T-cell (primary cell): ENCODE measurements around the gene HMGXB4. TPM values are rescaled to one million over a fixed set of nuclear protein-coding genes. Genes with fewer than 3 reads are reported as not detected.

Source experiments
- ATAC-seq, 4 experiments: fragments of 200-7000 bp in 3 of 4; fragments of 150-1000 bp in 1 of 4; cut with Tn5 transposase; replicated peaks in 1 of 4; 1 replicate in 3 of 4; 2 replicates in 1 of 4; pipeline ENCODE4 v1.10.0; 2021; ENCODE audit warnings: moderate library complexity in 3 of 4, mild to moderate bottlenecking in 2 of 4, moderate number of reproducible peaks in 1 of 4
- CTCF ChIA-PET, 2 donors: fragments of 300-600 bp; sonication (Branson Sonifier 250); formaldehyde crosslinking; loops; one replicate each; lab custom pipeline; 2022; ENCODE audit warnings: antibody characterized with exemption in 2 of 2; lab: Charles Lee
- POLR2A ChIA-PET, 2 donors: fragments of 300-600 bp; sonication (Branson Sonifier 250); formaldehyde crosslinking; loops; one replicate each; lab custom pipeline; 2022; ENCODE audit warnings: antibody characterized with exemption in 2 of 2; lab: Charles Lee
- DNase-seq, 35 experiments: peaks; one replicate each; pipeline versions ENCODE4 v3.0.0 to v3.0.0-alpha.2; 2013 to 2023
- H3K27ac ChIP-seq: one replicate; pipeline ENCODE4 v1.5.1; 2013; ENCODE audit warnings: low read length
- H3K27me3 ChIP-seq, 2 experiments: replicated peaks in 1 of 2; 1 replicate in 1 of 2; 2 replicates in 1 of 2; pipeline versions ENCODE4 v1.6.1 to v1.7.0; 2013; ENCODE audit warnings: low read length in 1 of 2, mixed read lengths in 1 of 2; ENCODE audit not compliant: control insufficient read depth in 2 of 2, insufficient read depth in 2 of 2; ENCODE audit errors: extremely low read depth in 1 of 2
- H3K36me3 ChIP-seq, 2 donors: 1 replicate in 1 of 2; 2 replicates in 1 of 2; pipeline versions ENCODE4 v1.6.1 to v1.7.0; 2013; ENCODE audit warnings: low read length in 1 of 2; ENCODE audit not compliant: control insufficient read depth in 2 of 2, insufficient read depth in 1 of 2; ENCODE audit errors: extremely low read depth in 1 of 2
- H3K4me1 ChIP-seq, 2 experiments: 1 replicate in 1 of 2; 2 replicates in 1 of 2; pipeline versions ENCODE4 v1.6.1 to v1.7.0; 2013; ENCODE audit warnings: low read length in 2 of 2, mixed read lengths in 1 of 2; ENCODE audit not compliant: insufficient read depth in 2 of 2, control insufficient read depth in 1 of 2; ENCODE audit errors: extremely low read depth in 1 of 2
- H3K4me3 ChIP-seq, 2 donors: 1 replicate in 1 of 2; 2 replicates in 1 of 2; pipeline versions ENCODE4 v1.5.1 to v1.7.0; 2013; ENCODE audit warnings: mild to moderate bottlenecking in 2 of 2, low read length in 1 of 2, moderate library complexity in 1 of 2; ENCODE audit not compliant: control insufficient read depth in 1 of 2; ENCODE audit errors: extremely low read depth in 1 of 2
- H3K9me3 ChIP-seq: 2 replicates; pipeline ENCODE4 v1.7.0; 2013
- H3K27ac Mint-ChIP-seq, 2 donors: one replicate each; pipeline ENCODE4 v1.8.0; 2020 to 2021; ENCODE audit warnings: mild to moderate bottlenecking in 2 of 2, mixed read lengths in 2 of 2
- H3K27me3 Mint-ChIP-seq, 2 donors: one replicate each; pipeline ENCODE4 v1.8.0; 2021 to 2022; ENCODE audit warnings: mixed read lengths in 2 of 2
- H3K36me3 Mint-ChIP-seq: one replicate; pipeline ENCODE4 v1.8.0; 2021; ENCODE audit warnings: mixed read lengths
- H3K4me1 Mint-ChIP-seq, 3 donors: one replicate each; pipeline ENCODE4 v1.8.0; 2020 to 2022; ENCODE audit warnings: mixed read lengths in 3 of 3, mild to moderate bottlenecking in 1 of 3
- H3K4me3 Mint-ChIP-seq, 3 donors: one replicate each; pipeline ENCODE4 v1.8.0; 2020 to 2022; ENCODE audit warnings: mild to moderate bottlenecking in 3 of 3, mixed read lengths in 3 of 3, moderate library complexity in 3 of 3
- H3K9me3 Mint-ChIP-seq, 3 donors: one replicate each; pipeline ENCODE4 v1.8.0; 2020 to 2022; ENCODE audit warnings: mixed read lengths in 3 of 3
- WGBS: methylation state at CpG from one replicate; pipeline ENCODE4 v1.1.5; 2013; ENCODE audit warnings: missing lambda C conversion rate; ENCODE audit not compliant: insufficient coverage; 5-methylcytosine and 5-hydroxymethylcytosine counted together
- total RNA-seq, 35 experiments: library from RNA in 6 of 35; stranded (reverse) in 6 of 35; fragments of 120-200 nt in 1 of 35; gene quantifications; one replicate each; pipeline versions ENCODE4 v1.2.1 to v1.2.4 and lab custom pipeline; 2013 to 2026

Gene HMGXB4
- total RNA-seq, 5 donors from 2014 or later (not counting 1 experiment from before 2014, with no cell fraction given), result 20.5 to 39.2 (median 21.1) TPM

DNA sequence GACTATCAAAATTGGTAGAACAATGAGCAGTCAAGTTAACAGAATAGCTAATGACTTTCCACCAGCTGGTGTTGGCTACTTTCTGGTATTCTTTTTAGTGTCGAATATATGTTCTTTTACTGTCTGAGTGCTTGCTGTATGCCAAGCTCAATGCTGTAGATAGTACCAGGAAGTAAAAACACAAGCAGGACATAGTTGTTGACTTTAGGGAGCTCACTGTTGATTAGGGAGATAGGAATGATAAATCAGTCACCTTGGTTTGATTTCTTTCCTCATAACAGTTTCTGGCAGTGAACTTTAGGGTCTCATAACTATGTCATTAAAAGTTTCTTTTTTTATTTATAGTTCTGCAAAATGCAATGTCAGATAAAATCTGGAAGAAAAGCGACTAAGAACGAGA lies 9.0 kb downstream of the HMGXB4 start:
- Mint-ChIP-seq H3K9me3 (no peaks in the 10 kb centered on the region), H3K27ac (no peak overlapping the region), H3K27me3 (no peaks in the 10 kb centered on the region), H3K4me1 (peaks cover 8 to 28% (median 12%) of the 10 kb centered on the region in 3 donors), H3K4me3 (no peak overlapping the region), H3K36me3 (peaks cover 51% of the 10 kb centered on the region)
- ChIA-PET POLR2A (interaction anchor here in 1 of 2 donors (0.5 kb wide), 1 partner anchor 12 kb away, joined by 5 read pairs; no protein-coding TSS in a partner anchor), CTCF (no interaction called here)
- DNase-seq (no peak), ATAC-seq (no peak)
- Histone ChIP-seq H3K4me1 (no peaks in the 10 kb centered on the region), H3K27ac (no peak overlapping the region), H3K4me3 (no peak overlapping the region), H3K9me3 (no peaks in the 10 kb centered on the region), H3K36me3 (peaks cover 10 to 64% of the 10 kb centered on the region in 2 donors), H3K27me3 (no peaks in the 10 kb centered on the region)
- 100% methylated on average over 1 of the region's 3 CpGs for WGBS

DNA sequence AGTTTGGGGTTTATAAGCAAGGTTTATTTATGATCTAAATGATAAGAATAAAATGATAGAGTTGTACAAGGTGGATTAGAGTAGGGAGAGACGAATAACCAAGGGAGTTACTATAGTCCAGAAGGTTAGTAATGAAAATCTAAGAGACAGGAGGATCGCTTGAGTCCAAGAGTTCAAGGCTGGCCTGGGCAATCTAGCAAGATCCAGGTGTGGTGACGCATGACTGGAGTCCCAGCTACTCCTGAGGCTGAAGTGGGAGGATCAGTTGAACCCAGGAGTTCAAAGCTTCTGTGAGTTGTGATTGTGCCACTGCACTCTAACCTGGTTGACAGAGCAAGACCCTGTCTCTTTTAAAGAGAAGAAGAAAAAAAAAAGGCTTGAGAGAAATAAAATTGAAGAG lies 12.3 kb downstream of the HMGXB4 start:
- peaks cover 51% of the 10 kb centered on the region for H3K36me3 Mint-ChIP-seq
- no peaks in the 10 kb centered on the region for H3K27me3 ChIP-seq
- no peak overlapping the region for H3K27ac Mint-ChIP-seq
- ChIA-PET CTCF (no interaction called here), POLR2A (no interaction called here)
- no peaks in the 10 kb centered on the region for H3K9me3 Mint-ChIP-seq
- H3K9me3 ChIP-seq, result no peaks in the 10 kb centered on the region
- no peak overlapping the region for H3K4me3 Mint-ChIP-seq
- no peak overlapping the region for H3K27ac ChIP-seq
- H3K4me1 Mint-ChIP-seq, result peaks cover 25 to 41% (median 28%) of the 10 kb centered on the region in 3 donors
- H3K4me3 ChIP-seq, result no peak overlapping the region
- peaks cover 6 to 9% of the 10 kb centered on the region in 2 experiments for H3K4me1 ChIP-seq
- peaks cover 7 to 54% of the 10 kb centered on the region in 2 donors for H3K36me3 ChIP-seq
- 94% methylated on average over 3 of the region's 3 CpGs for WGBS
- H3K27me3 Mint-ChIP-seq, result no peaks in the 10 kb centered on the region
- DNase-seq, result no peak
- ATAC-seq, result no peak

DNA sequence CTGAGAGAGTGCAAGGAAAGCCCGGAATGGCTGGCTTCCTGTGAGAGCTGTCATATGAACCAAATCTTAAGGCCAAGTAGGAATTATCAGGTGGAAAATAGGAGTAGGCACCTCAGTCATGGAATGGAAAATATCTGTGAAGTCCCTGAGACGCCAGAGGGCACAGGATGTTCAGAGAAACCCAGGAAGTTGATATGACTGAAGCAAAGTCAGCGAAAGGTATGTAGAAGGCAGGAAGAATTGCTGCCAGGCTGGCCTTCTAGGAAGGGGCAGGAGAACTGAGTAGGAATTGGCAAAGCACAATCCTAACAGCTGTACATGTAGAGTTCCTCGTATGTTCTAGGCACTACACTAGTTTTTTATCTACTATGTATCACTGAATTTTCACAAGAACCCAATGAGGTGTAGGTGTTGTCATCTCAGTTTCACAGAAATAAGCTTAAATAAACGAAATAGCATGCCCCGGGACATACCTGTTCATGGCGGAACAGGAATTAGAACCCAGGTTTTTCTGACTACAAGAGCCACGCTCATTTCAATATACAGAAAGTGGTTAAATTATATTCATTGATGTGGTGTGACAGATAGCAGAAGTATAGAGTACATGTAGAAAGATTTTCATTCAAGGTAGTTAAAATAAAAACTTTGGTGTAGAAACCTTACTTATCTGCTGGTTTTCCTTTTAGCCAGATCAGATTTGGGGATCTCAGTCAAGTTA lies 17.0 kb downstream of the HMGXB4 start:
- POLR2A ChIA-PET, result no interaction called here
- no peaks in the 10 kb centered on the region for H3K9me3 Mint-ChIP-seq

DNA sequence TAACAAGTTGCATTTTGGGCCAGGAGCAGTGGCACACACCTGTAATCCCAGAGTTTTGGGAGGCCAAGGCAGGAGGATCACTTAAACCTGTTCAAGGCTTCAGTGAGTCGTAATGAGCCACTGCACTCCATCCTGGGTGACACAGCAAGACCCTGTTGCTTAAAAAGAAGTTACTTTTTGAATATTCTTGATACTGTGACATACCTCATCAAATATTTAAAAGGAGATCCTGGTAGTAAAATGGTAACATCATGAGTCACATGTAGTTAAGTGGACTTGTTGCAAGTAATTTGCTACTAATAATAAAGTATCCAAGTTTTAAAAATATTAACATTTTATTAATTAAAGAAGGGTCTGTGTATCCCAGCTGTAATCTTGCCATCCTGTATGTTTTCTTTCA lies 18.3 kb downstream of the HMGXB4 start:
- DNase-seq (no peak), ATAC-seq (no peak)
- POLR2A ChIA-PET, result interaction anchor here in 1 of 2 donors (0.6 kb wide), 1 partner anchor 30 kb away, joined by 3 read pairs; no protein-coding TSS in a partner anchor
- H3K9me3 ChIP-seq, result no peaks in the 10 kb centered on the region
- H3K4me1 Mint-ChIP-seq, result peaks cover 26 to 34% (median 28%) of the 10 kb centered on the region in 3 donors
- H3K27me3 ChIP-seq, result no peaks in the 10 kb centered on the region
- H3K36me3 ChIP-seq, result peaks cover under 1 to 9% of the 10 kb centered on the region in 2 donors
- no peak overlapping the region for H3K4me3 ChIP-seq
- H3K27ac Mint-ChIP-seq, result no peak overlapping the region
- CTCF ChIA-PET, result interaction anchor here in 1 of 2 donors (0.6 kb wide), 1 partner anchor 63 kb away, joined by 3 read pairs; no protein-coding TSS in a partner anchor
- peaks cover 6 to 11% of the 10 kb centered on the region in 2 experiments for H3K4me1 ChIP-seq
- H3K27me3 Mint-ChIP-seq, result no peaks in the 10 kb centered on the region
- no peak overlapping the region for H3K27ac ChIP-seq
- H3K4me3 Mint-ChIP-seq, result no peak overlapping the region
- WGBS, result no CpG with 5 or more reads among the region's 1 CpG
- no peaks in the 10 kb centered on the region for H3K9me3 Mint-ChIP-seq
- peaks cover 39% of the 10 kb centered on the region for H3K36me3 Mint-ChIP-seq

More for the DNA sequence above, 17.0 kb downstream of the HMGXB4 start:
- H3K4me3 Mint-ChIP-seq, result no peak overlapping the region
- H3K4me1 Mint-ChIP-seq, result peaks cover 24 to 26% (median 25%) of the 10 kb centered on the region in 3 donors
- 55% methylated on average over 3 of the region's 8 CpGs for WGBS
- no peaks in the 10 kb centered on the region for H3K27me3 Mint-ChIP-seq
- peak overlapping the region; percentile 5 to 68 for H3K27ac Mint-ChIP-seq
- Histone ChIP-seq H3K4me3 (no peak overlapping the region), H3K4me1 (peaks cover 6 to 11% of the 10 kb centered on the region in 2 experiments), H3K9me3 (no peaks in the 10 kb centered on the region), H3K27me3 (no peaks in the 10 kb centered on the region), H3K36me3 (peaks cover 5 to 13% of the 10 kb centered on the region in 2 donors), H3K27ac (no peak overlapping the region)
- CTCF ChIA-PET, result no interaction called here
- peak in 2 of 4 experiments; percentile 36 to 49 for ATAC-seq
- DNase-seq, result peak in 1 of 35 experiments; percentile 16
- peaks cover 37% of the 10 kb centered on the region for H3K36me3 Mint-ChIP-seq

DNA sequence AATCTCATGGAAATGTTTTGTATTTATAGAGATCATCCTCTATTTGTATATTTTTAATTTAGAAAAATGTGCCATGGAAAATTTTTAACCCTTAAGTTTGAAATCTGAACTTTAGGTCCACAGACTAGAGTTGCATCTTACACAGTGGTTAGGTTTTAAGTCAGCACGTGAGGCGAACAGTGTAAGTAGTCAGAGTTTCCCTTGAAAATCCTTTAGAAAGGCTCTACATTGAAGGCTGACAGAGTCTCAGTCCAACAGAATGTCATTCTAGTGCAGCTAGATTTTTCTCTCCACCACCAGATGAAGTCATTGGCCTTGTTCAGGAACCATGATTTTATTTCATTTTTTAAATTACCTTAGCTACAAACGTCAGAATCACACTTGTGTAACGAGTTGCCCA lies 18.7 kb downstream of the HMGXB4 start:
- Mint-ChIP-seq H3K4me3 (no peak overlapping the region), H3K27me3 (no peaks in the 10 kb centered on the region), H3K36me3 (peaks cover 41% of the 10 kb centered on the region), H3K9me3 (no peaks in the 10 kb centered on the region), H3K27ac (no peak overlapping the region), H3K4me1 (peaks cover 26 to 37% (median 30%) of the 10 kb centered on the region in 3 donors)
- no peaks in the 10 kb centered on the region for H3K27me3 ChIP-seq
- peaks cover 0 to 9% of the 10 kb centered on the region in 2 donors for H3K36me3 ChIP-seq
- ChIA-PET CTCF (no interaction called here), POLR2A (no interaction called here)
- no peak overlapping the region for H3K27ac ChIP-seq
- no peak overlapping the region for H3K4me3 ChIP-seq
- DNase-seq (no peak), ATAC-seq (no peak)
- H3K4me1 ChIP-seq, result peaks cover 6 to 11% of the 10 kb centered on the region in 2 experiments
- H3K9me3 ChIP-seq, result no peaks in the 10 kb centered on the region
- no CpG with 5 or more reads among the region's 4 CpGs for WGBS

DNA sequence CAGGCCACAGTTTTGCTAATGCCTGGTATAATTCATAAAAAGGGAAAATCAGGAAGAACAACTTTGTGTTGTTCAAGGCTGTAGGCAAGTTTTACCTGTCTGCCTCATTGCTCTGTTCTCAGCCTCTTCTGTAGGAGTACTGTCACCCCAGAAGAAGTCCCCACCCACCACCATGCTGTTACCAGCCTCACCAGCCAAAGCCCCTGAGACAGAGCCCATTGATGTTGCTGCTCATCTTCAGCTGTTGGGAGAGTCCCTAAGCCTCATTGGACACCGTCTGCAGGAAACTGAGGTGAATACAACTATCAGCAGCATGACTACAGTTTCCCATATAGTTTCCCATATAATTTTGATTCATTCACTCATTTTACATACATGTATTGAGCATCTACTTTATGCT lies 30.8 kb downstream of the HMGXB4 start:
- ATAC-seq, result no peak
- no peak overlapping the region for H3K4me3 ChIP-seq

More for the DNA sequence above, 30.8 kb downstream of the HMGXB4 start:
- CTCF ChIA-PET, result no interaction called here
- no peaks in the 10 kb centered on the region for H3K4me1 ChIP-seq
- DNase-seq, result no peak
- no peak overlapping the region for H3K4me3 Mint-ChIP-seq
- WGBS, result no CpG with 5 or more reads among the region's 1 CpG
- H3K27me3 Mint-ChIP-seq, result no peaks in the 10 kb centered on the region
- H3K27me3 ChIP-seq, result no peaks in the 10 kb centered on the region
- H3K9me3 Mint-ChIP-seq, result no peaks in the 10 kb centered on the region
- no peak overlapping the region for H3K27ac Mint-ChIP-seq
- no peaks in the 10 kb centered on the region for H3K4me1 Mint-ChIP-seq
- no peak overlapping the region for H3K27ac ChIP-seq
- peaks cover 4 to 59% of the 10 kb centered on the region in 2 donors for H3K36me3 ChIP-seq
- POLR2A ChIA-PET, result no interaction called here
- H3K36me3 Mint-ChIP-seq, result peaks cover 34% of the 10 kb centered on the region
- H3K9me3 ChIP-seq, result no peaks in the 10 kb centered on the region
